Caco-2 (cell line): ENCODE results near the gene OSTN. TPM values are rescaled to one million over a fixed set of nuclear protein-coding genes. Genes with fewer than 3 reads are reported as not detected.
"Not testable (repeated sequence)": the region's sequence is repeated elsewhere in the genome, so short reads cannot be mapped to it uniquely, and the experiment has no call there.

ENCODE experiments used
- BruUV-seq: library from RNA; stranded (reverse); fragments of 400-500 nt; replicated peaks from 2 replicates; lab custom pipeline; 2021; lab: Mats Ljungman, UMichigan
- CTCF ChIA-PET: fragments of 300-600 bp; sonication (Branson Sonifier 250); formaldehyde crosslinking; loops from one replicate; lab custom pipeline; 2022; ENCODE audit warnings: antibody characterized with exemption; lab: Charles Lee
- POLR2A ChIA-PET: fragments of 300-600 bp; sonication (Branson Sonifier 250); formaldehyde crosslinking; loops from one replicate; lab custom pipeline; 2022; ENCODE audit warnings: antibody characterized with exemption; lab: Charles Lee
- DNase-seq, 2 experiments: peaks; one replicate each; pipeline versions ENCODE4 v3.0.0 to v3.0.0-alpha.2; 2020 to 2022
- H3K27me3 ChIP-seq: replicated peaks from 2 replicates; pipeline ENCODE4 v1.6.0; 2011; ENCODE audit warnings: low read length; ENCODE audit not compliant: control insufficient read depth, insufficient read depth
- H3K36me3 ChIP-seq: 2 replicates; pipeline ENCODE4 v1.5.1; 2011; ENCODE audit warnings: low read length; ENCODE audit not compliant: control insufficient read depth, insufficient read depth
- H3K4me1 ChIP-seq: fragments of 250-450 bp; sonication (Bioruptor Pico); 2 replicates; pipeline ENCODE4 v1.5.1; 2020; ENCODE audit warnings: mild to moderate bottlenecking
- H3K4me3 ChIP-seq: 2 replicates; pipeline ENCODE4 v1.5.1; 2011; ENCODE audit warnings: low read depth, mild to moderate bottlenecking, control low read depth, low read length
- H3K9me3 ChIP-seq: fragments of 250-450 bp; sonication (Bioruptor Pico); 2 replicates; pipeline ENCODE4 v1.5.1; 2020; ENCODE audit warnings: mild to moderate bottlenecking, moderate library complexity
- H3K27ac Mint-ChIP-seq: one replicate; pipeline ENCODE4 v1.8.0; 2022; ENCODE audit warnings: mixed read lengths; ENCODE audit not compliant: unreplicated experiment
- H3K27me3 Mint-ChIP-seq: one replicate; pipeline ENCODE4 v1.8.0; 2022; ENCODE audit warnings: mixed read lengths; ENCODE audit not compliant: insufficient read depth, unreplicated experiment
- H3K36me3 Mint-ChIP-seq: one replicate; pipeline ENCODE4 v1.8.0; 2022; ENCODE audit warnings: mild to moderate bottlenecking, mixed read lengths; ENCODE audit not compliant: insufficient read depth, unreplicated experiment
- H3K4me1 Mint-ChIP-seq: one replicate; pipeline ENCODE4 v1.8.0; 2022; ENCODE audit warnings: low read depth, mixed read lengths; ENCODE audit not compliant: unreplicated experiment
- H3K4me3 Mint-ChIP-seq: one replicate; pipeline ENCODE4 v1.8.0; 2022; ENCODE audit warnings: mild to moderate bottlenecking, moderate library complexity, mixed read lengths; ENCODE audit not compliant: unreplicated experiment
- H3K9me3 Mint-ChIP-seq: one replicate; pipeline ENCODE4 v1.8.0; 2022; ENCODE audit warnings: mixed read lengths; ENCODE audit not compliant: unreplicated experiment
- intact Hi-C: fragments of 100-400 bp; cut with micrococcal nuclease; formaldehyde crosslinking; loops from one replicate; pipeline ENCODE4 v1.10.0; 2022; ENCODE audit not compliant: unreplicated experiment
- total RNA-seq: library from RNA; stranded (reverse); gene quantifications from 2 replicates; pipeline ENCODE4 v1.2.3, GENCODE V29; 2022
- TF ChIP-seq, protein P1 (sequence below), 2 experiments: fragments of 200-600 bp in 1 of 2; IDR thresholded peaks; 1 replicate in 1 of 2; 2 replicates in 1 of 2; pipeline versions ENCODE4 v1.5.1 to v1.8.0; 2011 to 2022; ENCODE audit warnings: antibody characterized with exemption in 1 of 2, control low read depth in 1 of 2, inconsistent platforms in 1 of 2, low read depth in 1 of 2, low read length in 1 of 2, mild to moderate bottlenecking in 1 of 2, moderate library complexity in 1 of 2; ENCODE audit not compliant: insufficient read depth in 1 of 2, severe bottlenecking in 1 of 2, unreplicated experiment in 1 of 2

The OSTN gene
- total RNA-seq, 1 experiment from 2014 or later, result not detected

DNA sequence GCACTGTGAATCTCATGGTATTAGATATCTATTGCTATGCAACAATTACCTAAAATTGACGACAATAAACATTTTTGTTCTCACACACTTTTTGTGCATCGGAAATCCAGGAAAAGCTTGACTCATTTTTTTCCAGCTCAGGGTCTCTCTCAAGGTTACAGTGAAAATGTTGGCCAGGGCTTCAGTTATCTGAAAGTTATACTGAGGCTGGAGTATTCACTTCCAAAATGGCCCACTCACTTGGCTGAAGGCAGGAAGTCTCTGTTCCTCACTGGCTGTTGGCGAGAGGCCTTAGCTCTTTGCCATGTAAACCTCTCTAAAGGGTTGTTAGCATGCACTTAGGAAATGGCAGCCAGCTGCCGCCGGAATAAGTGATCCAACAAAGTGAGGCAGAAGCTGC is 41.4 kb downstream of the OSTN start:
- H3K27me3 Mint-ChIP-seq, result no peaks in the 10 kb centered on the region
- H3K27ac Mint-ChIP-seq, result no peak overlapping the region
- intact Hi-C loops, result no loop called here
- CTCF ChIA-PET, result no interaction called here
- Histone ChIP-seq H3K4me3 (no peak overlapping the region), H3K36me3 (no peaks in the 10 kb centered on the region), H3K27me3 (no peaks in the 10 kb centered on the region), H3K9me3 (no peaks in the 10 kb centered on the region), H3K4me1 (peaks cover 10% of the 10 kb centered on the region; the same call in 1 of the 2 replicates)
- no peaks in the 10 kb centered on the region for H3K9me3 Mint-ChIP-seq
- H3K4me1 Mint-ChIP-seq, result peaks cover 21% of the 10 kb centered on the region
- BruUV-seq, result no TSS peak
- H3K4me3 Mint-ChIP-seq, result no peak overlapping the region
- H3K36me3 Mint-ChIP-seq, result no peaks in the 10 kb centered on the region
- TF ChIP-seq, protein P1, sequence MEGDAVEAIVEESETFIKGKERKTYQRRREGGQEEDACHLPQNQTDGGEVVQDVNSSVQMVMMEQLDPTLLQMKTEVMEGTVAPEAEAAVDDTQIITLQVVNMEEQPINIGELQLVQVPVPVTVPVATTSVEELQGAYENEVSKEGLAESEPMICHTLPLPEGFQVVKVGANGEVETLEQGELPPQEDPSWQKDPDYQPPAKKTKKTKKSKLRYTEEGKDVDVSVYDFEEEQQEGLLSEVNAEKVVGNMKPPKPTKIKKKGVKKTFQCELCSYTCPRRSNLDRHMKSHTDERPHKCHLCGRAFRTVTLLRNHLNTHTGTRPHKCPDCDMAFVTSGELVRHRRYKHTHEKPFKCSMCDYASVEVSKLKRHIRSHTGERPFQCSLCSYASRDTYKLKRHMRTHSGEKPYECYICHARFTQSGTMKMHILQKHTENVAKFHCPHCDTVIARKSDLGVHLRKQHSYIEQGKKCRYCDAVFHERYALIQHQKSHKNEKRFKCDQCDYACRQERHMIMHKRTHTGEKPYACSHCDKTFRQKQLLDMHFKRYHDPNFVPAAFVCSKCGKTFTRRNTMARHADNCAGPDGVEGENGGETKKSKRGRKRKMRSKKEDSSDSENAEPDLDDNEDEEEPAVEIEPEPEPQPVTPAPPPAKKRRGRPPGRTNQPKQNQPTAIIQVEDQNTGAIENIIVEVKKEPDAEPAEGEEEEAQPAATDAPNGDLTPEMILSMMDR (IDR thresholded peaks at IDR 0.05; ENCODE audit: insufficient read depth in 1 of 2, low read depth in 1 of 2, low read length in 1 of 2, severe bottlenecking in 1 of 2, unreplicated experiment in 1 of 2), result no peak
- POLR2A ChIA-PET, result no interaction called here
- DNase-seq, result no peak

GRCh38 chr3:191244242-191244867 is 45.3 kb downstream of the OSTN start:
- Histone ChIP-seq H3K36me3 (no peaks in the 10 kb centered on the region), H3K4me3 (no peak overlapping the region), H3K9me3 (no peaks in the 10 kb centered on the region), H3K27me3 (no peaks in the 10 kb centered on the region), H3K4me1 (peaks cover 7% of the 10 kb centered on the region; the same call in 1 of the 2 replicates)
- H3K36me3 Mint-ChIP-seq, result no peaks in the 10 kb centered on the region
- TF ChIP-seq, protein P1 (IDR thresholded peaks at IDR 0.05; ENCODE audit: insufficient read depth in 1 of 2, low read depth in 1 of 2, low read length in 1 of 2, severe bottlenecking in 1 of 2, unreplicated experiment in 1 of 2), result peak; percentile 33 to 56
- H3K9me3 Mint-ChIP-seq, result no peaks in the 10 kb centered on the region
- no peak overlapping the region for H3K27ac Mint-ChIP-seq
- BruUV-seq, result no TSS peak
- H3K4me1 Mint-ChIP-seq, result peaks cover 7% of the 10 kb centered on the region
- CTCF ChIA-PET, result interaction anchor here (1.0 kb wide), 1 partner anchor 1200 kb away, joined by 3 read pairs; no protein-coding TSS in a partner anchor
- POLR2A ChIA-PET, result no interaction called here
- no peak for DNase-seq
- intact Hi-C loops, result loop anchor here (2.0 kb wide), 1 partner anchor 144 kb away; no protein-coding TSS in a partner anchor
- no peaks in the 10 kb centered on the region for H3K27me3 Mint-ChIP-seq
- no peak overlapping the region for H3K4me3 Mint-ChIP-seq

DNA sequence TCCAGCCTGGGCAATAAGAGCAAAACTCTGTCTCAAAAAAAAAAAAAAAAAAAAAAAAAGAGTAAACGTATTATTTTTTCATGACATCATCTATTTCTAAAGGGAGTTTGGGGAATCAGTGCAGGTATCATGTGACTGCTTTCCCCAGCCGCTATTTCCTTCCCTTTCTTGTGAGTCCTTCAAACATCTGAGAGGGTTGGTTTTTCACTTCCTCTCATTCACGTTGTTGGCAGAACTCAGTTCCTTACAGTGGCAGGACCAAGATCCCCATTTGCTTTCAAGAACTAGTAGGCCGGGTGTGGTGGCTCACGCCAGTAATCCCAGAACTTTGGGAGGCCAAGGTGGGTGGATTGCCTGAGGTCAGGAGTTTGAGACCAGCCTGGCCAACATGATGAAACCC is 47.0 kb downstream of the OSTN start:
- BruUV-seq, CTCF ChIA-PET, H3K36me3 Mint-ChIP-seq, H3K4me1 ChIP-seq, DNase-seq, H3K9me3 Mint-ChIP-seq, POLR2A ChIA-PET, H3K27me3 ChIP-seq, H3K9me3 ChIP-seq, H3K36me3 ChIP-seq, H3K27me3 Mint-ChIP-seq, H3K4me3 Mint-ChIP-seq, H3K4me1 Mint-ChIP-seq, H3K4me3 ChIP-seq, intact Hi-C loops: not testable (repeated sequence)
- H3K27ac Mint-ChIP-seq, result peak overlapping the region; percentile 17
